Right ventricle myocardium superior (tissue), 1 donor: ENCODE results near the gene FAM107A. TPM values are rescaled to one million over a fixed set of nuclear protein-coding genes. Genes with fewer than 3 reads are reported as not detected.
"Not testable (repeated sequence)": the region's sequence is repeated elsewhere in the genome, so short reads cannot be mapped to it uniquely, and the experiment has no call there.

Experiments used
- ATAC-seq: fragments of 200-7000 bp; cut with Tn5 transposase; one replicate; pipeline ENCODE4 v1.9.1; 2020; ENCODE audit warnings: mild to moderate bottlenecking; ENCODE audit not compliant: poor library complexity
- DNase-seq: peaks from one replicate; pipeline ENCODE4 v3.0.0-alpha.2; 2020
- intact Hi-C: fragments of 100-400 bp; cut with DNase I; formaldehyde crosslinking; loops from one replicate; pipeline ENCODE4 v1.11.2; 2022
- total RNA-seq: library from RNA; stranded (reverse); fragmentation: NEBNext Ultra II Directional; extraction: Animal tissue kit (Norgen Biotek cat#: 25700); gene quantifications from one replicate; pipeline ENCODE4 v1.2.1, GENCODE V29; 2021
- donor health status: DM: no; HTN: yes; CAD: no; lungs with severe emphysema.

The FAM107A gene
- total RNA-seq, 1 donor from 2014 or later: 95.2 TPM

GRCh38 chr3:58529516-58530353 is 47.5 kb downstream of the FAM107A start:
- ATAC-seq: no peak
- no peak for DNase-seq
- intact Hi-C loops: loop anchor here (5.0 to 10.0 kb wide), 2 partner anchors 37 to 345 kb away; partner anchors contain the start of gene KCTD6

GRCh38 chr3:58528629-58529028 is 48.6 kb downstream of the FAM107A start:
- DNase-seq (peak; percentile 62), ATAC-seq (peak; percentile 61)
- intact Hi-C loops: loop anchor here (10.0 kb wide), 1 partner anchor 344 kb away; no protein-coding TSS in a partner anchor

GRCh38 chr3:58527440-58527839 is 49.8 kb downstream of the FAM107A start:
- not testable (repeated sequence) for ATAC-seq, DNase-seq
- intact Hi-C loops: loop anchor here (10.0 kb wide), 1 partner anchor 343 kb away; no protein-coding TSS in a partner anchor

- ATAC-seq: no peak
These were observed 50.7 kb downstream of the FAM107A start for GRCh38 chr3:58526515-58526957.

GRCh38 chr3:58524326-58524888 is 52.8 kb downstream of the FAM107A start:
- intact Hi-C loops: loop anchor here (10.0 kb wide), 1 partner anchor 340 kb away; no protein-coding TSS in a partner anchor
- no peak for ATAC-seq

More at GRCh38 chr3:58526515-58526957, 50.7 kb downstream of the FAM107A start:
- intact Hi-C loops: loop anchor here (10.0 kb wide), 1 partner anchor 342 kb away; no protein-coding TSS in a partner anchor
- no peak for DNase-seq

GRCh38 chr3:58522759-58523425 is 54.3 kb downstream of the FAM107A start:
- ATAC-seq (no peak), DNase-seq (no peak)
- intact Hi-C loops: loop anchor here (10.0 kb wide), 1 partner anchor 338 kb away; no protein-coding TSS in a partner anchor

More at GRCh38 chr3:58524326-58524888, 52.8 kb downstream of the FAM107A start:
- DNase-seq: no peak

GRCh38 chr3:58521917-58522631 is 55.1 kb downstream of the FAM107A start:
- intact Hi-C loops: loop anchor here (10.0 kb wide), 1 partner anchor 337 kb away; no protein-coding TSS in a partner anchor
- ATAC-seq (no peak), DNase-seq (no peak)

- intact Hi-C loops: loop anchor here (10.0 kb wide), 1 partner anchor 337 kb away; no protein-coding TSS in a partner anchor
- ATAC-seq (no peak), DNase-seq (no peak)
These were observed 55.9 kb downstream of the FAM107A start for GRCh38 chr3:58521336-58521670.

GRCh38 chr3:58520403-58521335 is 56.5 kb downstream of the FAM107A start:
- DNase-seq (no peak), ATAC-seq (no peak)
- intact Hi-C loops: loop anchor here (10.0 kb wide), 1 partner anchor 336 kb away; no protein-coding TSS in a partner anchor

GRCh38 chr3:58519668-58520402 is 57.4 kb downstream of the FAM107A start:
- intact Hi-C loops: loop anchor here (10.0 kb wide), 1 partner anchor 335 kb away; no protein-coding TSS in a partner anchor
- no peak for DNase-seq
- ATAC-seq: no peak

GRCh38 chr3:58518291-58518789 is 58.9 kb downstream of the FAM107A start:
- DNase-seq: no peak
- ATAC-seq: no peak
- intact Hi-C loops: no loop called here

- DNase-seq: no peak
- intact Hi-C loops: no loop called here
- no peak for ATAC-seq
These were observed 62.8 kb downstream of the FAM107A start for GRCh38 chr3:58514405-58514804.

Other genes with a start within 250 kb of the FAM107A start
- gene PXK, start 244.5 kb downstream of the FAM107A start, total RNA-seq: 12.0 TPM
- 209 TPM for gene PDHB, start 143.6 kb downstream of the FAM107A start, total RNA-seq
- 6.9 TPM for gene KCTD6, start 85.3 kb downstream of the FAM107A start, total RNA-seq
- gene ACOX2, start 40.2 kb downstream of the FAM107A start, total RNA-seq: 33.3 TPM
- gene FAM3D, start 89.4 kb upstream of the FAM107A start, total RNA-seq: not detected